GM10248 (cell line): ENCODE data around the gene ACOT7.
"Not testable (repeated sequence)": the region's sequence is repeated elsewhere in the genome, so short reads cannot be mapped to it uniquely, and the experiment has no call there.

Experiments used
- CTCF ChIA-PET: fragments of 300-600 bp; sonication (Branson Sonifier 250); formaldehyde crosslinking; extraction: SDS; loops from one replicate; lab custom pipeline; 2021; ENCODE audit warnings: antibody characterized with exemption; lab: Yijun Ruan, JAX
- POLR2A ChIA-PET: fragments of 350-650 bp; sonication (Branson Sonifier 250); formaldehyde crosslinking; extraction: SDS; loops from one replicate; lab custom pipeline; 2020; ENCODE audit warnings: antibody characterized with exemption; lab: Yijun Ruan, JAX
- DNase-seq: peaks from one replicate; pipeline ENCODE4 v3.0.0; 2012; ENCODE audit errors: extremely low spot score
- CTCF ChIP-seq: IDR thresholded peaks from 2 replicates; pipeline ENCODE4 v1.5.1; 2012; ENCODE audit warnings: mild to moderate bottlenecking, low read depth; ENCODE audit errors: extremely low read depth, missing control alignments, control extremely low read depth

The ACOT7 gene

DNA sequence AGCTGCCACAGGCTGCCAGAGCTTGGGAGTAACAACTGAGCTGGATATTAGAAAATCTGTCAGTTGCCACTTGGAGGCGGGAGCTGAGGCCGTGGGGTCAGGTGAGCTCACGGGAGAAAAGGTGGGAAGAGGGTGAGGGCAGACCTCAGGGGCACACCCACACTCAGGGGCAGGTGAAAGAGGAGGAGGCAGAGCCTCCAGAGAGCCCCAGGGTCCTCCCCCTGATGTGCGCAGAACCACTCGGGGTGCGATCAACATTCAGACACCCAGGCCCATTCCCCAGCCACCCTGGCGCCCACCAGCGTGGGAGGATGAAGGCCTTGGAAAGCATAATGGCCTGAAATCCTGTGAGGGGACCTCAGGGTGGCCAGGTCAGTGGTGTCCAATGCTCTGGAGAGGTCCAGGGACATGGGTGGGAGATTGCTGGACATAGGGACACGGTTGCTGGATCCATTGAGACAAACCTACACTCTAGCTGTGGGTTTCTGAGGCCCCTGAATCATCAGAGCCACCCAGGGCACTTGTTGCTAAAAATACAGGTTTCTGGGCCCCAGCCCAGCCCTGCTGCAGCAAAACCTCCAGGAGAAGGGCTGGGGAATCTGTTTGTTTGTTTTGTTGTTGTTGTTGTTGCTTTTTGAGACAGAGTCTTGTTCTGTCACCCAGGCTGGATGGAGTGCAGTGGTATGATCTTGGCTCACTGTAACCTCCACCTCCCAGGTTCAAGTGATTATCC, 83.3 kb downstream of the ACOT7 start:
- no peak for TF ChIP-seq CTCF
- ChIA-PET CTCF (interaction anchor here (0.8 to 1.3 kb wide), 2 partner anchors 9 to 63 kb away, joined by 4 read pairs; no protein-coding TSS in a partner anchor), POLR2A (no interaction called here)
- DNase-seq: no peak

GRCh38 chr1:6309564-6309963, 84.0 kb downstream of the ACOT7 start:
- POLR2A ChIA-PET: no interaction called here
- no peak for DNase-seq
- TF ChIP-seq CTCF: no peak
- CTCF ChIA-PET: interaction anchor here (0.8 to 1.1 kb wide), 2 partner anchors 8 to 53 kb away, joined by 3 to 4 read pairs; no protein-coding TSS in a partner anchor

DNA sequence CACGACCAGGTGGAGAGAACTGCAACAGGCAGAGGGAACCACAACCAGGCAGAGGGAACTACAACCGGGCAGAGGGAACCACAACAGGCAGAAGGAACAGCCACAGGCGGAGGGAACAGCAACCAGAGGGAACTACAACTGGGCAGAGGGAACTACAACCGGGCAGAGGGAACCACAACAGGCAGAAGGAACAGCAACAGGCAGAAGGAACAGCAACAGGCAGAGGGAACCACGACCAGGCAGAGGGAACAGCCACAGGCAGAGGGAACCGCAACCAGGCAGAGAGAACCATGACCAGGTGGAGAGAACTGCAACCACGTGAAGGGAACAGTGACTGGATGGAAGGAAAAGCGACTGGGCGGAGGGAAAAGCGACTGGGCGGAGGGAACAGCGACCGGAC, 85.1 kb downstream of the ACOT7 start:
- POLR2A ChIA-PET: no interaction called here
- CTCF ChIA-PET: interaction anchor here (1.1 kb wide), 1 partner anchor 54 kb away, joined by 3 read pairs; no protein-coding TSS in a partner anchor
- TF ChIP-seq CTCF: no peak
- no peak for DNase-seq

- DNase-seq, CTCF ChIA-PET, POLR2A ChIA-PET: not testable (repeated sequence)
Observed at GRCh38 chr1:6307682-6308081, 85.9 kb downstream of the ACOT7 start.

- CTCF ChIA-PET: interaction anchor here (1.3 kb wide), 1 partner anchor 61 kb away, joined by 3 read pairs; no protein-coding TSS in a partner anchor
- DNase-seq: no peak
- no peak for TF ChIP-seq CTCF
- POLR2A ChIA-PET: no interaction called here
Observed at GRCh38 chr1:6307099-6307498, 86.5 kb downstream of the ACOT7 start.

DNA sequence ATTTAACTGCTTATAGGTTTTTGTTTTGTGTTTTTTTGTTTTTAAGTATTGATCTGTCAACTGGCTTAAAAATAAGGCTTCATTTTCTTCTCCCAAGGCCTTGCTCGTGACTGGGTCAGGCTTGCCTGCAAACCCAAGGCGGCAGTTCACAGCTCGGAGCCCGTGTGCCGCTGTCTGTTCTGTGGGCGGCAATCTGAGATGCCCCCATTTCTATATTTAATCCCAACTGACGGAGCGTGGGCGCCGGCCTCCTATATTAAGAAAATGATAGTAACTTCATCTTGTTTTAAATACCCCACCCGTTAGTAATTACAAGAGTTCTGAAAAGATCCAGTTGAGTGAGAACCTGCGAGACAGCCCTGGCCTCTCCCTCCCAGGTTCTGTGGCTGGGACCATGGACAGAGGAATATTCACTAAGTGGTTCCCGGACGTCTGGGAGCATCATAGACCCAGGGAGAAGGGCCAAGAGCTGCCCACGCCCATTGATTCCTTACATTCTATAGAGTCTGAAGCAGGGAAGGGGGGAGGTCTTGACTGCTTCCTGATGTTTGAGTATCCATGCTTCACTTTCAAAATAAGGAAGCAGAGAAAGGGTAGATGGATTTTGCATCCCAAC, 90.1 kb downstream of the ACOT7 start:
- POLR2A ChIA-PET: no interaction called here
- no peak for DNase-seq
- CTCF ChIA-PET: no interaction called here
- no peak for TF ChIP-seq CTCF

DNA sequence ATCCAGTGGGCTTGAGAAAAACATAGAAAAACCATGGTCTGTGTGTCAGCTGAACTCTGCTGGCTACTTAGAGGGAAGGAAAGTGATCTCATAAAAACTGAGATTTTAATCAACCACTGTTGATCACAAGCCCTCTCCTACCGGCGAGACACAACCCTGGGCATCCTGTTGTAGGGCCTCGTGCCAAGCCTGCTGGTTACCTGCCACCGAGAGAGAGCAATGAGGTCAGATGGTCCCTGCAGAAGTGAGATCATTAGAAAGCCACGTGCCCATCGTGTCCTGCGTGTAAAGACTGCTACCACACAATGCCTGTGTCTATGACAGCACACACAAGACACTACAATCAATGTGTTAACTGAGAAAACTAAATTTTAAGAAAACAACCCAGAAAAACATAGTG, 91.0 kb downstream of the ACOT7 start:
- no peak for DNase-seq
- CTCF ChIA-PET: no interaction called here
- POLR2A ChIA-PET: no interaction called here
- TF ChIP-seq CTCF: no peak
